ACC112 (cell line): ENCODE data around the gene KLK7.
"Not testable (repeated sequence)": the region's sequence is repeated elsewhere in the genome, so short reads cannot be mapped to it uniquely, and the experiment has no call there.

Experiments used
- H2AFZ ChIP-seq: fragments of 200-600 bp; sonication (generic); one replicate; pipeline ENCODE4 v1.6.0; 2017; ENCODE audit warnings: antibody characterized with exemption, low read length; ENCODE audit not compliant: unreplicated experiment
- H3K27ac ChIP-seq: fragments of 200-600 bp; sonication (generic); 2 replicates; pipeline ENCODE4 v1.5.1; 2014; ENCODE audit warnings: low read depth, mild to moderate bottlenecking, antibody characterized with exemption, low read length, moderate library complexity
- H3K27me3 ChIP-seq: fragments of 200-600 bp; sonication (generic); 2 replicates; pipeline ENCODE4 v1.6.1; 2014; ENCODE audit warnings: mild to moderate bottlenecking, antibody characterized with exemption, low read length, moderate library complexity, mixed read lengths; ENCODE audit not compliant: insufficient read depth
- H3K36me3 ChIP-seq: fragments of 200-600 bp; sonication (generic); 2 replicates; pipeline ENCODE4 v1.6.1; 2016; ENCODE audit warnings: mild to moderate bottlenecking, antibody characterized with exemption, low read length, moderate library complexity, mixed read lengths; ENCODE audit not compliant: insufficient read depth
- H3K4me1 ChIP-seq: fragments of 200-600 bp; sonication (generic); one replicate; pipeline ENCODE4 v1.6.1; 2016; ENCODE audit warnings: low read length, mixed read lengths; ENCODE audit not compliant: insufficient read depth, unreplicated experiment, control insufficient read depth
- H3K4me3 ChIP-seq: fragments of 200-600 bp; sonication (generic); 2 replicates; pipeline ENCODE4 v1.5.1; 2014; ENCODE audit warnings: mild to moderate bottlenecking, low read depth, low read length
- H3K79me2 ChIP-seq: fragments of 200-600 bp; sonication (generic); one replicate; pipeline ENCODE4 v1.6.0; 2016; ENCODE audit warnings: low read length; ENCODE audit not compliant: control insufficient read depth, unreplicated experiment, insufficient read depth

KLK7 gene

GRCh38 chr19:50977626-50978025 is 6.1 kb downstream of the KLK7 start:
- Histone ChIP-seq H3K4me1 (no peaks in the 10 kb centered on the region), H3K36me3 (no peaks in the 10 kb centered on the region), H3K4me3 (no peak overlapping the region), H3K79me2 (no peaks in the 10 kb centered on the region), H2AFZ (no peak overlapping the region), H3K27me3 (peaks cover 29% of the 10 kb centered on the region), H3K27ac (no peak overlapping the region)

GRCh38 chr19:50975766-50976165 is 8.0 kb downstream of the KLK7 start:
- Histone ChIP-seq H3K4me3 (no peak overlapping the region), H3K4me1 (no peaks in the 10 kb centered on the region), H3K27me3 (peaks cover 25% of the 10 kb centered on the region), H2AFZ (no peak overlapping the region), H3K79me2 (no peaks in the 10 kb centered on the region), H3K27ac (no peak overlapping the region), H3K36me3 (no peaks in the 10 kb centered on the region)

DNA sequence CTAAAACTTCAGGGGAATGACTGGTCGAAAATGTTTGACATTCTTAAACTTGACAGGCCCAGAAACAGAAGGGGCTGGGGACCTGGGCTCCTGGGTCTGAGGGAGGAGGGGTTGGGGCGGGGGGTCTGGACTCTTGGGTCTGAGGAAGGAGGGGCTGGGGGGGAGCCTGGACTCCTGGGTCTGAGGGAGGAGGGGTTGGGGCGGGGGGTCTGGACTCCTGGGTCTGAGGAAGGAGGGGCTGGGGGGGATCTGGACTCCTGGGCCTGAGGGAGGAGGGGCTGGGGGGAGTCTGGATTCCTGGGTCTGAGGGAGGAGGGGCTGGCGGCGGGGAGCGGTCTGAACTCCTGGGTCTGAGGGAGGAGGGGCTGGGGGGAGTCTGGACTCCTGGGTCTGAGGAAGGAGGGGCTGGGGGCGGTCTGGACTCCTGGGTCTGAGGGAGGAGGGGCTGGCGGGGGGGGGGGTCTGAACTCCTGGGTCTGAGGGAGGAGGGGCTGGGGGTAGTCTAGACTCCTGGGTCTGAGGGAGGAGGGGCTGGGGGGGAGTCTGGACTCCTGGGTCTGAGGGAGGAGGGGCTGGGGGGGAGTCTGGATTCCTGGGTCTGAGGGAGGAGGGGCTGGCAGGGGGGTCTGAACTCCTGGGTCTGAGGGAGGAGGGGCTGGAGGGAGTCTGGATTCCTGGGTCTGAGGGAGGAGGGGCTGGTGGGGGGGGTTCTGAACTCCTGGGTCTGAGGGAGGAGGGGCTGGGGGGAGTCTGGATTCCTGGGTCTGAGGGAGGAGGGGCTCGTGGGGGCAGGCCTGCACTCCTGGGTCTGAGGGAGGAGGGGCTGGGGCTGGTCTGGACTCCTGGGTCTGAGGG is 8.8 kb downstream of the KLK7 start:
- Histone ChIP-seq H3K79me2 (no peaks in the 10 kb centered on the region), H3K27me3 (peaks cover 24% of the 10 kb centered on the region), H3K4me1 (no peaks in the 10 kb centered on the region), H3K36me3 (no peaks in the 10 kb centered on the region), H3K4me3 (no peak overlapping the region), H3K27ac (no peak overlapping the region), H2AFZ (no peak overlapping the region)

DNA sequence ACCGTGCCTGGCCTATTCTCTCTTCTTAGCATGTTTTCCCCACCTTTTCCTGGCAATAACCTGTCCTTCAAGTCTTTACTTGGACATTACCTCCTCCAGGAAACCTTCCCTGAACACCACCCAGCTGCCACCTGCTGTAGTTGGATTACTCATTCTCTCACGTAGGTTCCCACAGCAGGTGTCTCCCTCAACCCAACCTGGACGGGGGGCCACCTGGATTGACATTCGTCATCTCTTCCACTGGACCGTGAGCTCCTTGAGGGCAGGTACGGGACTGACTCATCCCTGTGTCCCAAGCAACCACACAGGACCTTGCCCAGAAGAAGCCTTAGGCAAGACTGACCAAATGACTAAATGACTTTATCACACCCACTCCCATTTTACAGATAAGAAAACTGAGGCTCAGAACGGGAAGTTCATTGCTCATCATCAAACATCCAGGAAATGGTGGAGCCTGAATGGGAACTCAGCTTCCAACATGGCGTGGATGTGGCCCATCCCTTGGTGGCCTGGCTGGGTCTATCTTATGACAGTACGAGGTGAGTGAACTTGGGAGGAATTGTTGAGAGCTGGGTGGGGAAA is 10.8 kb downstream of the KLK7 start:
- no peaks in the 10 kb centered on the region for H3K4me1 ChIP-seq
- no peaks in the 10 kb centered on the region for H3K36me3 ChIP-seq
- peaks cover 19% of the 10 kb centered on the region for H3K27me3 ChIP-seq
- H3K27ac ChIP-seq, result no peak overlapping the region
- H3K79me2 ChIP-seq, result no peaks in the 10 kb centered on the region
- no peak overlapping the region for H2AFZ ChIP-seq
- no peak overlapping the region for H3K4me3 ChIP-seq

GRCh38 chr19:50969810-50970209 is 13.9 kb downstream of the KLK7 start:
- not testable (repeated sequence) for H3K4me3 ChIP-seq, H3K27ac ChIP-seq, H3K27me3 ChIP-seq, H3K79me2 ChIP-seq, H2AFZ ChIP-seq, H3K4me1 ChIP-seq, H3K36me3 ChIP-seq

- peaks cover 9% of the 10 kb centered on the region; the same call in 1 of the 2 replicates for H3K27me3 ChIP-seq
- no peak within 1 kb of the TSS for H2AFZ ChIP-seq
- no peaks in the 10 kb centered on the region for H3K4me1 ChIP-seq
- H3K27ac ChIP-seq, result no peak within 1 kb of the TSS
- no peak within 1 kb of the TSS for H3K4me3 ChIP-seq
- H3K36me3 ChIP-seq, result no peaks in the 10 kb centered on the region
- H3K79me2 ChIP-seq, result no peaks in the 10 kb centered on the region
These were observed 14.3 kb downstream of the KLK7 start, which contains the start of gene KLK6 for GRCh38 chr19:50969413-50969760. Gene KLK6, minus strand, starts transcription at chr19:50969591. Its CDS starts 1,487 bp downstream, at chr19:50968104.

GRCh38 chr19:50968716-50969412 is 14.9 kb downstream of the KLK7 start:
- Histone ChIP-seq H3K4me3 (no peak overlapping the region), H3K27me3 (peaks cover 9% of the 10 kb centered on the region; the same call in 1 of the 2 replicates), H3K36me3 (no peaks in the 10 kb centered on the region), H3K4me1 (no peaks in the 10 kb centered on the region), H3K27ac (no peak overlapping the region), H3K79me2 (no peaks in the 10 kb centered on the region), H2AFZ (no peak overlapping the region)

DNA sequence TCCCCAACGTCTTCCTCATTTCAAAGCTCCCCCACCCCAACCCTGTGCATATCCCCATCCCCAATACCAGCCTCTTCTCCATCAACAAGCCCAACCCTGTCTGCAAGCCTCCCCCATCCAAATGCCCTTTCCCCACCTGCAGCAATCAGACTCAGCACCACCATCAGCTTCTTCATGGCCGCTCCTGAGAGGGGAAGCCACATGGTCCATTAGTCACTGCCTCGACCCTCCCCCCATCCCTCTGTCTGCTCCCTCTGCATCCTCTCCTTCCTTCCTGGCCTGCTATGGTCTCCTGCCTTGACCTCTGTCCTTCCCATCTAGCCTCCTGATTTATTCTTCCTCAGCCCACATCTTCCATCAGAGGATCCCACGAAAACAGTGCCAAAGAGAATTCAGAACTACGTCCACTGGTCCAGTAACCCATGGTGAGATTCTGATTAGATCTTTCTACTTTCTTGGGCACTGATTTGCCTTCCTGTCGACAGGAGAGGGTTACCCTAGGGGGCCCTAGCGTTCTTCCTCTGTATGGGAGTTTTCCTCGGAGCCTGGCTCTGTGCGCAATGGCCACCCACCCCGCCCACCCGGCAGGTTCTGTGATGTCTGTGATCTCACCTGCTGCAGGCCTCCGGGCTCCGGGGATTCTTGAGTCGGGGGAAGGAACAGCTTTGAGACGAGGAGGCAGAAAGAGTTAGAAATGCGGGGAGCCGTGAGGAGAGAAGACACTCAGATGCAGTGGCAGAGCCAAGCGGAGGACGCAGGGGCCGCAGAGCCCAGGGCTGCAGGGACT is 15.6 kb downstream of the KLK7 start:
- H3K4me3 ChIP-seq, result no peak overlapping the region
- no peak overlapping the region for H2AFZ ChIP-seq
- no peaks in the 10 kb centered on the region for H3K4me1 ChIP-seq
- H3K27ac ChIP-seq, result no peak overlapping the region
- peaks cover 9% of the 10 kb centered on the region; the same call in 1 of the 2 replicates for H3K27me3 ChIP-seq
- no peaks in the 10 kb centered on the region for H3K79me2 ChIP-seq
- no peaks in the 10 kb centered on the region for H3K36me3 ChIP-seq

GRCh38 chr19:50964266-50964665 is 19.5 kb downstream of the KLK7 start:
- H3K27me3 ChIP-seq, result peaks cover 7% of the 10 kb centered on the region; the same call in 1 of the 2 replicates

DNA sequence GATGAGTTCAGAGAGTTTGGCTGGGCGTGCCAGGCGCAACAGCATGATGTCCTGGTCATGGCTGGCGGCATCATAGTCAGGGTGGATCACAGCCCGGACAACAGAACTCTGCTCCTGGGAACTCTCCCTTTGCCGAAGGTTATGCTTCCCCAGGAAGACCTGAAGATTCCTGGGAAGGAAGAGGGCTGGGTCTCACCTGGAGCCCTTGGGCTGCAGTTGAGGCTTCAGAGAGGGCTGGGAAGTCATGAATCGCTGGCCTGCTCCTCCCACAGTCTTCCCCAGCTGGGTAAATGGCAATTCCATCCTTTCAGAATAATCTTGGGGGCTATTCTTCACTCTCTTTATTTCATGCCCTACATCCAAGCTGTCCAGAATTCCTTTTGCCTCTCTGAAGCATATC is 20.3 kb downstream of the KLK7 start:
- H3K36me3 ChIP-seq, result no peaks in the 10 kb centered on the region
- H2AFZ ChIP-seq, result no peak overlapping the region
- no peak overlapping the region for H3K27ac ChIP-seq
- no peaks in the 10 kb centered on the region for H3K79me2 ChIP-seq
- no peaks in the 10 kb centered on the region for H3K4me1 ChIP-seq
- peaks cover 7% of the 10 kb centered on the region; the same call in 1 of the 2 replicates for H3K27me3 ChIP-seq
- H3K4me3 ChIP-seq, result no peak overlapping the region

More at GRCh38 chr19:50964266-50964665, 19.5 kb downstream of the KLK7 start:
- H2AFZ ChIP-seq, result no peak overlapping the region
- H3K4me1 ChIP-seq, result no peaks in the 10 kb centered on the region
- no peak overlapping the region for H3K4me3 ChIP-seq
- H3K36me3 ChIP-seq, result no peaks in the 10 kb centered on the region
- H3K27ac ChIP-seq, result no peak overlapping the region
- no peaks in the 10 kb centered on the region for H3K79me2 ChIP-seq
